ENCODE data around the gene UNC93A.

Gene UNC93A

GRCh38 chr6:167296902-167297301 lies 5.8 kb downstream of the UNC93A start:
- Histone ChIP-seq H3K9ac (ENCODE audit: low read depth, low read length) (no peak overlapping the region), H3K9me3 (replicated peaks; ENCODE audit: low read length) (peaks cover 26% of the 10 kb centered on the region), H3K4me1 (ENCODE audit: control insufficient read depth, insufficient read depth, low read length) (no peaks in the 10 kb centered on the region), H3K27me3 (ENCODE audit: control insufficient read depth, insufficient read depth, low read length) (no peaks in the 10 kb centered on the region), H3K4me3 (ENCODE audit: low read length) (no peak overlapping the region), H3K36me3 (ENCODE audit: insufficient read depth, low read length) (no peaks in the 10 kb centered on the region), H3K4me2 (ENCODE audit: low read length) (no peak overlapping the region)

GRCh38 chr6:167298127-167298526 lies 7.0 kb downstream of the UNC93A start:
- Histone ChIP-seq H3K4me3 (ENCODE audit: low read length) (no peak overlapping the region), H3K36me3 (ENCODE audit: insufficient read depth, low read length) (no peaks in the 10 kb centered on the region), H3K9me3 (replicated peaks; ENCODE audit: low read length) (peaks cover 26% of the 10 kb centered on the region), H3K4me1 (ENCODE audit: control insufficient read depth, insufficient read depth, low read length) (no peaks in the 10 kb centered on the region), H3K4me2 (ENCODE audit: low read length) (no peak overlapping the region), H3K27me3 (ENCODE audit: control insufficient read depth, insufficient read depth, low read length) (no peaks in the 10 kb centered on the region), H3K9ac (ENCODE audit: low read depth, low read length) (no peak overlapping the region)

GRCh38 chr6:167299641-167300308 lies 8.7 kb downstream of the UNC93A start:
- Histone ChIP-seq H3K4me3 (ENCODE audit: low read length) (no peak overlapping the region), H3K4me2 (ENCODE audit: low read length) (no peak overlapping the region), H3K27me3 (ENCODE audit: control insufficient read depth, insufficient read depth, low read length) (no peaks in the 10 kb centered on the region), H3K9ac (ENCODE audit: low read depth, low read length) (no peak overlapping the region), H3K9me3 (replicated peaks; ENCODE audit: low read length) (peaks cover 27% of the 10 kb centered on the region), H3K36me3 (ENCODE audit: insufficient read depth, low read length) (no peaks in the 10 kb centered on the region), H3K4me1 (ENCODE audit: control insufficient read depth, insufficient read depth, low read length) (no peaks in the 10 kb centered on the region)

GRCh38 chr6:167300902-167301777 lies 10.0 kb downstream of the UNC93A start:
- Histone ChIP-seq H3K27me3 (ENCODE audit: control insufficient read depth, insufficient read depth, low read length) (no peaks in the 10 kb centered on the region), H3K36me3 (ENCODE audit: insufficient read depth, low read length) (no peaks in the 10 kb centered on the region), H3K4me1 (ENCODE audit: control insufficient read depth, insufficient read depth, low read length) (no peaks in the 10 kb centered on the region), H3K9ac (ENCODE audit: low read depth, low read length) (no peak overlapping the region), H3K4me3 (ENCODE audit: low read length) (no peak overlapping the region), H3K9me3 (replicated peaks; ENCODE audit: low read length) (peaks cover 24% of the 10 kb centered on the region), H3K4me2 (ENCODE audit: low read length) (no peak overlapping the region)

- H3K36me3 ChIP-seq (ENCODE audit: insufficient read depth, low read length) = no peaks in the 10 kb centered on the region
- H3K9ac ChIP-seq (ENCODE audit: low read depth, low read length) = no peak overlapping the region
- H3K4me1 ChIP-seq (ENCODE audit: control insufficient read depth, insufficient read depth, low read length) = no peaks in the 10 kb centered on the region
- no peak overlapping the region for H3K4me2 ChIP-seq (ENCODE audit: low read length)
- peaks cover 30% of the 10 kb centered on the region for H3K9me3 ChIP-seq (replicated peaks; ENCODE audit: low read length)
- H3K4me3 ChIP-seq (ENCODE audit: low read length) = no peak overlapping the region
- H3K27me3 ChIP-seq (ENCODE audit: control insufficient read depth, insufficient read depth, low read length) = no peaks in the 10 kb centered on the region
Measured at GRCh38 chr6:167302074-167302473, 11.0 kb downstream of the UNC93A start.

DNA sequence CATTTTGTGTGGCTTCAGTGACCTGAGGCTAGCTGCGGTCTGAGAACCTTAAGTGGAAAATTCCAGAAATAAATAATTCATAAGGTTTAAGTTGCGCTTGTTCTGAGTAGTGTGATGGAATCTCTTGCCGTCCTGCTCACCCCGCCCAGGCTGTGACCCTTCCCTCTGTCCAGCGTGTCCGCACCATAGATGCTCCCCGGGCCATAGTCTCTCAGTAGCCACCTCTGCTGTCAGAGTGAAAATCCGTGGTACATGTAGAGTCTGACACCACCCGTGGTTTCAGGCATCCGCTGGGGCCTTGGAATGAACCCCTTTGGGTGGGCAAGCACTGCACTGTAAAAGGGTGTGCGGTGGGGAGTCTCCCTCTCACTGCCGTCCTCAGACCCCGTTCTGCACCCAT lies 11.7 kb downstream of the UNC93A start:
- H3K9ac ChIP-seq (ENCODE audit: low read depth, low read length) = no peak overlapping the region
- peaks cover 35% of the 10 kb centered on the region for H3K9me3 ChIP-seq (replicated peaks; ENCODE audit: low read length)
- no peaks in the 10 kb centered on the region for H3K36me3 ChIP-seq (ENCODE audit: insufficient read depth, low read length)
- no peaks in the 10 kb centered on the region for H3K27me3 ChIP-seq (ENCODE audit: control insufficient read depth, insufficient read depth, low read length)
- no peak overlapping the region for H3K4me3 ChIP-seq (ENCODE audit: low read length)
- H3K4me1 ChIP-seq (ENCODE audit: control insufficient read depth, insufficient read depth, low read length) = no peaks in the 10 kb centered on the region
- H3K4me2 ChIP-seq (ENCODE audit: low read length) = no peak overlapping the region

- no peak overlapping the region for H3K4me2 ChIP-seq (ENCODE audit: low read length)
- no peaks in the 10 kb centered on the region for H3K4me1 ChIP-seq (ENCODE audit: control insufficient read depth, insufficient read depth, low read length)
- no peak overlapping the region for H3K9ac ChIP-seq (ENCODE audit: low read depth, low read length)
- H3K4me3 ChIP-seq (ENCODE audit: low read length) = no peak overlapping the region
- peaks cover 31% of the 10 kb centered on the region for H3K9me3 ChIP-seq (replicated peaks; ENCODE audit: low read length)
- no peaks in the 10 kb centered on the region for H3K36me3 ChIP-seq (ENCODE audit: insufficient read depth, low read length)
- no peaks in the 10 kb centered on the region for H3K27me3 ChIP-seq (ENCODE audit: control insufficient read depth, insufficient read depth, low read length)
Measured at GRCh38 chr6:167303675-167304625, 12.8 kb downstream of the UNC93A start.

- peaks cover 24% of the 10 kb centered on the region for H3K9me3 ChIP-seq (replicated peaks; ENCODE audit: low read length)
- no peaks in the 10 kb centered on the region for H3K36me3 ChIP-seq (ENCODE audit: insufficient read depth, low read length)
- H3K4me3 ChIP-seq (ENCODE audit: low read length) = no peak overlapping the region
- no peaks in the 10 kb centered on the region for H3K4me1 ChIP-seq (ENCODE audit: control insufficient read depth, insufficient read depth, low read length)
- H3K27me3 ChIP-seq (ENCODE audit: control insufficient read depth, insufficient read depth, low read length) = no peaks in the 10 kb centered on the region
- H3K4me2 ChIP-seq (ENCODE audit: low read length) = no peak overlapping the region
- no peak overlapping the region for H3K9ac ChIP-seq (ENCODE audit: low read depth, low read length)
Measured at GRCh38 chr6:167304912-167305311, 13.8 kb downstream of the UNC93A start.

DNA sequence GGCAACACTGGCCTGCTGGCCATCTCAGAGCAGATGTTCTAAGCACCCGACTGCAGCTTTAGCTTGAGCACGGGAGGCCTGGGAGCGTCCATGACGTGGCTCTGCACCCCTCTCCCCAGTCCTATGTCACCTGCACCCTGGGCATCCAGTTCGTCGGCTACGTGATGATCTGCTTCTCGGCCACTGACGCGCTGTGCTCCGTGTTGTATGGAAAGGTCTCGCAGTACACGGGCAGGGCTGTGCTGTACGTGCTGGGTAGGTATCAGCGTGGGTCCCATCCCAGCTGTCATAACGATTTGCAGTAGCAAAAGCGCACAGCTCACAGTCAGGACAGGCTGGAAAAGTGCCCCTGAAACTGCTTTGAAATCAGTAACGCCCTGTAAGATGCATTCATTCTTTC lies 14.7 kb downstream of the UNC93A start:
- no peaks in the 10 kb centered on the region for H3K27me3 ChIP-seq (ENCODE audit: control insufficient read depth, insufficient read depth, low read length)
- H3K9ac ChIP-seq (ENCODE audit: low read depth, low read length) = no peak overlapping the region
- no peaks in the 10 kb centered on the region for H3K4me1 ChIP-seq (ENCODE audit: control insufficient read depth, insufficient read depth, low read length)
- no peak overlapping the region for H3K4me3 ChIP-seq (ENCODE audit: low read length)
- H3K9me3 ChIP-seq (replicated peaks; ENCODE audit: low read length) = peaks cover 21% of the 10 kb centered on the region
- H3K4me2 ChIP-seq (ENCODE audit: low read length) = no peak overlapping the region
- no peaks in the 10 kb centered on the region for H3K36me3 ChIP-seq (ENCODE audit: insufficient read depth, low read length)

- H3K9ac ChIP-seq (ENCODE audit: low read depth, low read length) = no peak overlapping the region
- H3K27me3 ChIP-seq (ENCODE audit: control insufficient read depth, insufficient read depth, low read length) = no peaks in the 10 kb centered on the region
Measured at GRCh38 chr6:167306401-167306998, 15.4 kb downstream of the UNC93A start.

More at GRCh38 chr6:167306401-167306998, 15.4 kb downstream of the UNC93A start:
- Histone ChIP-seq H3K4me1 (ENCODE audit: control insufficient read depth, insufficient read depth, low read length) (no peaks in the 10 kb centered on the region), H3K4me3 (ENCODE audit: low read length) (no peak overlapping the region), H3K9me3 (replicated peaks; ENCODE audit: low read length) (peaks cover 21% of the 10 kb centered on the region), H3K36me3 (ENCODE audit: insufficient read depth, low read length) (no peaks in the 10 kb centered on the region), H3K4me2 (ENCODE audit: low read length) (no peak overlapping the region)

Data from skeletal muscle satellite cell (primary cell).